SK-N-SH (cell line): ENCODE measurements around the gene SLC35F4. TPM values are rescaled to one million over a fixed set of nuclear protein-coding genes. Genes with fewer than 3 reads are reported as not detected.

Experiments
- CTCF ChIA-PET: fragments of 300-600, 350-600 bp; formaldehyde crosslinking; extraction: SDS; loops from one replicate; lab custom pipeline; 2021; lab: Yijun Ruan, JAX
- POLR2A ChIA-PET: fragments of 350-600 bp; sonication (Branson Sonifier 250); formaldehyde crosslinking; extraction: SDS; loops from one replicate; lab custom pipeline; 2020; ENCODE audit warnings: antibody characterized with exemption, inconsistent platforms; lab: Yijun Ruan, JAX
- DNase-seq: peaks from one replicate; pipeline ENCODE4 v3.0.0; 2012
- H2AFZ ChIP-seq: fragments of 200-600 bp; sonication (generic); 2 replicates; pipeline ENCODE4 v1.8.1; 2016; ENCODE audit warnings: antibody characterized with exemption, mild to moderate bottlenecking, low read depth
- H3F3A ChIP-seq: fragments of 200-600 bp; sonication (generic); replicated peaks from 2 replicates; pipeline ENCODE3; 2016; ENCODE audit warnings: antibody characterized with exemption, mild to moderate bottlenecking; ENCODE audit not compliant: insufficient read depth
- H3K27ac ChIP-seq, 2 experiments: fragments of 200-500 bp in 1 of 2; fragments of 200-600 bp in 1 of 2; sonication (Bioruptor generic) in 1 of 2; sonication (generic), shearing (Covaris generic) in 1 of 2; 2 replicates each; pipeline versions ENCODE4 v1.5.1 to v1.6.1; 2014 to 2016; ENCODE audit warnings: low read depth in 2 of 2, inconsistent platforms in 1 of 2, low read length in 1 of 2, mild to moderate bottlenecking in 1 of 2, mixed read lengths in 1 of 2
- H3K27me3 ChIP-seq: fragments of 200-600 bp; sonication (generic), shearing (Covaris generic); 2 replicates; pipeline ENCODE4 v1.6.1; 2016; ENCODE audit warnings: mixed run types; ENCODE audit not compliant: insufficient read depth
- H3K36me3 ChIP-seq, 2 experiments: fragments of 200-500 bp in 1 of 2; fragments of 200-600 bp in 1 of 2; sonication (Bioruptor generic) in 1 of 2; sonication (generic) in 1 of 2; replicated peaks in 1 of 2; 2 replicates each; pipeline versions ENCODE3 to v1.5.1; 2014 to 2016; ENCODE audit warnings: low read length in 1 of 2, mild to moderate bottlenecking in 1 of 2; ENCODE audit not compliant: insufficient read depth in 2 of 2, control insufficient read depth in 1 of 2
- H3K4me1 ChIP-seq, 2 experiments: fragments of 200-500 bp in 1 of 2; fragments of 200-600 bp in 1 of 2; sonication (Bioruptor generic) in 1 of 2; sonication (generic), shearing (Covaris generic) in 1 of 2; 2 replicates each; pipeline versions ENCODE4 v1.5.1 to v1.6.1; 2014 to 2016; ENCODE audit warnings: low read depth in 1 of 2, low read length in 1 of 2, mixed run types in 1 of 2; ENCODE audit not compliant: insufficient read depth in 2 of 2, control insufficient read depth in 1 of 2
- H3K4me2 ChIP-seq: fragments of 200-600 bp; sonication (generic), shearing (Covaris generic); 2 replicates; pipeline ENCODE4 v1.6.1; 2017; ENCODE audit warnings: mixed run types
- H3K4me3 ChIP-seq, 2 experiments: fragments of 200-500 bp in 1 of 2; fragments of 200-600 bp in 1 of 2; sonication (Bioruptor generic) in 1 of 2; sonication (generic), shearing (Covaris generic) in 1 of 2; 2 replicates each; pipeline versions ENCODE4 v1.5.1 to v1.8.1; 2014 to 2016; ENCODE audit warnings: low read depth in 2 of 2, inconsistent platforms in 1 of 2, low read length in 1 of 2, mild to moderate bottlenecking in 1 of 2, mixed read lengths in 1 of 2, moderate library complexity in 1 of 2
- H3K79me2 ChIP-seq: fragments of 200-600 bp; sonication (generic); 2 replicates; pipeline ENCODE4 v1.8.1; 2017; ENCODE audit warnings: mild to moderate bottlenecking; ENCODE audit not compliant: insufficient read depth
- H3K9ac ChIP-seq: fragments of 200-600 bp; sonication (generic); 2 replicates; pipeline ENCODE4 v1.6.1; 2017; ENCODE audit warnings: mixed run types
- H3K9me2 ChIP-seq: fragments of 200-600 bp; sonication (generic); 2 replicates; pipeline ENCODE4 v1.6.1; 2017; ENCODE audit warnings: mixed run types
- H3K9me3 ChIP-seq: fragments of 200-600 bp; sonication (generic); 2 replicates; pipeline ENCODE4 v1.6.1; 2017; ENCODE audit warnings: mixed run types, mild to moderate bottlenecking, moderate library complexity
- H4K20me1 ChIP-seq: fragments of 200-600 bp; sonication (generic); 2 replicates; pipeline ENCODE4 v1.6.1; 2017; ENCODE audit warnings: mild to moderate bottlenecking, mixed run types; ENCODE audit not compliant: insufficient read depth
- CHD2 ChIP-seq: fragments of 150-350 bp; IDR thresholded peaks from 2 replicates; pipeline ENCODE4 v1.6.1; 2018; ENCODE audit warnings: low read length; ENCODE audit not compliant: partially characterized antibody
- EZH2phosphoT487 ChIP-seq: fragments of 200-600 bp; sonication (generic); IDR thresholded peaks from 2 replicates; pipeline ENCODE4 v1.6.1; 2017; ENCODE audit warnings: low read depth, mixed run types, mild to moderate bottlenecking, antibody characterized with exemption, moderate library complexity, borderline replicate concordance
- FOSL2 ChIP-seq: IDR thresholded peaks from 2 replicates; pipeline ENCODE4 v1.4.0; 2012; ENCODE audit warnings: low read depth, mild to moderate bottlenecking, moderate library complexity, borderline replicate concordance
- GABPA ChIP-seq: IDR thresholded peaks from 2 replicates; pipeline ENCODE4 v1.4.0; 2012; ENCODE audit warnings: low read depth, mild to moderate bottlenecking
- NFIC ChIP-seq: IDR thresholded peaks from 2 replicates; pipeline ENCODE4 v1.4.0; 2012; ENCODE audit warnings: borderline replicate concordance
- NRF1 ChIP-seq: IDR thresholded peaks from 2 replicates; pipeline ENCODE4 v1.6.1; 2012; ENCODE audit warnings: low read depth, mild to moderate bottlenecking, low read length
- RCOR1 ChIP-seq: fragments of 150-350 bp; IDR thresholded peaks from 2 replicates; pipeline ENCODE4 v1.6.1; 2017; ENCODE audit warnings: antibody characterized with exemption, low read length
- RFX5 ChIP-seq: IDR thresholded peaks from 2 replicates; pipeline ENCODE4 v1.6.1; 2012; ENCODE audit warnings: mild to moderate bottlenecking, improper control_type of control experiment, low read length
- SIN3A ChIP-seq: IDR thresholded peaks from 2 replicates; pipeline ENCODE4 v1.6.1; 2012; ENCODE audit warnings: low read depth, mild to moderate bottlenecking, low read length, moderate library complexity, borderline replicate concordance
- SMC3 ChIP-seq: IDR thresholded peaks from 2 replicates; pipeline ENCODE4 v1.6.1; 2012; ENCODE audit warnings: low read depth, low read length, improper control_type of control experiment
- polyA plus RNA-seq, 3 experiments: library from polyadenylated mRNA; depleted of rRNA; stranded (reverse); fragments of >200 nt; gene quantifications; 2 replicates each; pipeline ENCODE4 v1.2.3, GENCODE V29; 2012
- TF ChIP-seq, protein P1 (sequence below): fragments of 200-600 bp; sonication (generic); IDR thresholded peaks from 2 replicates; pipeline ENCODE4 v1.6.1; 2017; ENCODE audit warnings: antibody characterized with exemption, mild to moderate bottlenecking, moderate library complexity
- TF ChIP-seq, protein P2 (sequence below): IDR thresholded peaks from 2 replicates; pipeline ENCODE4 v1.4.0; 2012; ENCODE audit warnings: low read depth
- TF ChIP-seq, protein P3 (sequence below): fragments of 150-350 bp; IDR thresholded peaks from 2 replicates; pipeline ENCODE4 v1.6.1; 2016; ENCODE audit warnings: mild to moderate bottlenecking, low read depth, low read length
- TF ChIP-seq, protein P4 (sequence below): fragments of 150-350 bp; IDR thresholded peaks from 2 replicates; pipeline ENCODE4 v1.6.1; 2017; ENCODE audit warnings: antibody characterized with exemption, low read length, low read depth, borderline replicate concordance
- TF ChIP-seq, protein P5 (sequence below): IDR thresholded peaks from 2 replicates; pipeline ENCODE4 v1.6.1; 2012; ENCODE audit warnings: mild to moderate bottlenecking, low read depth, low read length, moderate library complexity
- TF ChIP-seq, protein P6 (sequence below): IDR thresholded peaks from 2 replicates; pipeline ENCODE4; 2012

Gene SLC35F4
- polyA plus RNA-seq, 1 of the 3 experiments (the other 2 are of a cell fraction), result not detected

DNA sequence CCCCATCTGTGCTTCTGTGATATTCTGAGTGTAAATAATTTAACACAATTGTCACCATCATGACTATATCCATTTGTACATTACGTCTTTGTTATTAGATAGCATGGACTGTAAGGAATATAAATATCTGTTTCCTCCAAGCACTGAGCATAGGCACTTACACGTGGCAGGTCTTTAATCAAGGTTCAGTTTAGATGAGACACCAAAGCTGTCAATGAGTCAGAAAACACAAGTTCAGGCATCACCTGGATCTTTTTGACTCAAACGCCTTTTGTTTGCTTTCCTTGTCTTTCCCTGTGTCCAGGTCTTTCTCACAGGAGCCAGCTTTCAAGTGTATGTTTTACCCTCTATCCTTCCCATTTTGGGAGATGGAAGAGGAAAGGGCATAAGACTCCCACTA is 209.0 kb downstream of the SLC35F4 start (continued):
- TF ChIP-seq, protein P1, sequence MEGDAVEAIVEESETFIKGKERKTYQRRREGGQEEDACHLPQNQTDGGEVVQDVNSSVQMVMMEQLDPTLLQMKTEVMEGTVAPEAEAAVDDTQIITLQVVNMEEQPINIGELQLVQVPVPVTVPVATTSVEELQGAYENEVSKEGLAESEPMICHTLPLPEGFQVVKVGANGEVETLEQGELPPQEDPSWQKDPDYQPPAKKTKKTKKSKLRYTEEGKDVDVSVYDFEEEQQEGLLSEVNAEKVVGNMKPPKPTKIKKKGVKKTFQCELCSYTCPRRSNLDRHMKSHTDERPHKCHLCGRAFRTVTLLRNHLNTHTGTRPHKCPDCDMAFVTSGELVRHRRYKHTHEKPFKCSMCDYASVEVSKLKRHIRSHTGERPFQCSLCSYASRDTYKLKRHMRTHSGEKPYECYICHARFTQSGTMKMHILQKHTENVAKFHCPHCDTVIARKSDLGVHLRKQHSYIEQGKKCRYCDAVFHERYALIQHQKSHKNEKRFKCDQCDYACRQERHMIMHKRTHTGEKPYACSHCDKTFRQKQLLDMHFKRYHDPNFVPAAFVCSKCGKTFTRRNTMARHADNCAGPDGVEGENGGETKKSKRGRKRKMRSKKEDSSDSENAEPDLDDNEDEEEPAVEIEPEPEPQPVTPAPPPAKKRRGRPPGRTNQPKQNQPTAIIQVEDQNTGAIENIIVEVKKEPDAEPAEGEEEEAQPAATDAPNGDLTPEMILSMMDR, result no peak
- no peak for TF ChIP-seq RFX5
- no peak for TF ChIP-seq NFIC
- no peak for TF ChIP-seq EZH2phosphoT487
- TF ChIP-seq, protein P2, sequence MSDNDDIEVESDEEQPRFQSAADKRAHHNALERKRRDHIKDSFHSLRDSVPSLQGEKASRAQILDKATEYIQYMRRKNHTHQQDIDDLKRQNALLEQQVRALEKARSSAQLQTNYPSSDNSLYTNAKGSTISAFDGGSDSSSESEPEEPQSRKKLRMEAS, result no peak
- TF ChIP-seq, protein P3, sequence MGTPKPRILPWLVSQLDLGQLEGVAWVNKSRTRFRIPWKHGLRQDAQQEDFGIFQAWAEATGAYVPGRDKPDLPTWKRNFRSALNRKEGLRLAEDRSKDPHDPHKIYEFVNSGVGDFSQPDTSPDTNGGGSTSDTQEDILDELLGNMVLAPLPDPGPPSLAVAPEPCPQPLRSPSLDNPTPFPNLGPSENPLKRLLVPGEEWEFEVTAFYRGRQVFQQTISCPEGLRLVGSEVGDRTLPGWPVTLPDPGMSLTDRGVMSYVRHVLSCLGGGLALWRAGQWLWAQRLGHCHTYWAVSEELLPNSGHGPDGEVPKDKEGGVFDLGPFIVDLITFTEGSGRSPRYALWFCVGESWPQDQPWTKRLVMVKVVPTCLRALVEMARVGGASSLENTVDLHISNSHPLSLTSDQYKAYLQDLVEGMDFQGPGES, result no peak

DNA sequence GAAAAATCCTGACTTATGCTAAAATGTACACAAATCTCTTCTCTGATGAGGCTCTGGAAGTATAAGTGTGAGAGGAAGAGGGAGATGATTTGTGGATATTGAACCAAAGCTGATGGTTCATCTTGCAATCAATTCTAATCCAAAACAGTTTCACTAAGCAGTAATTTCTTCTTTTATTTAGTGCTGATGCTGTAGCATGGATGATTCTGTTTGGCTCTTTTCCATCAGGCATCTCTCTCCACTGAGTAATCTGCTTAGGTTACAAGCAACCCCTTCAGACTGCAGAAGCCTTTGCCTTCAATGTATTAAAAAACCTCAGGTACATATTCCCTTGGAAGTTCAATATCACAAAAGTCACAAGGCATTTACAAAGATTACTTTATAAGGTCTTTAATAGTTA is 213.1 kb downstream of the SLC35F4 start:
- no peak overlapping the region for H2AFZ ChIP-seq
- ChIA-PET POLR2A (no interaction called here), CTCF (no interaction called here)
- no peaks in the 10 kb centered on the region for H3K79me2 ChIP-seq
- H3K9me3 ChIP-seq, result no peaks in the 10 kb centered on the region
- H3K9me2 ChIP-seq, result no peaks in the 10 kb centered on the region
- no peak overlapping the region for H3K4me3 ChIP-seq
- no peaks in the 10 kb centered on the region for H3K27me3 ChIP-seq
- H3K36me3 ChIP-seq, result no peaks in the 10 kb centered on the region
- no peak overlapping the region for H3K4me2 ChIP-seq
- no peaks in the 10 kb centered on the region for H3F3A ChIP-seq
- DNase-seq, result no peak
- TF ChIP-seq SMC3 (no peak), NRF1 (no peak), FOSL2 (no peak), CHD2 (no peak), GABPA (no peak), RCOR1 (no peak), SIN3A (no peak), EZH2phosphoT487 (no peak)
- TF ChIP-seq, protein P2, result no peak
- TF ChIP-seq, protein P4, sequence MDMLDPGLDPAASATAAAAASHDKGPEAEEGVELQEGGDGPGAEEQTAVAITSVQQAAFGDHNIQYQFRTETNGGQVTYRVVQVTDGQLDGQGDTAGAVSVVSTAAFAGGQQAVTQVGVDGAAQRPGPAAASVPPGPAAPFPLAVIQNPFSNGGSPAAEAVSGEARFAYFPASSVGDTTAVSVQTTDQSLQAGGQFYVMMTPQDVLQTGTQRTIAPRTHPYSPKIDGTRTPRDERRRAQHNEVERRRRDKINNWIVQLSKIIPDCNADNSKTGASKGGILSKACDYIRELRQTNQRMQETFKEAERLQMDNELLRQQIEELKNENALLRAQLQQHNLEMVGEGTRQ, result no peak
- TF ChIP-seq, protein P5, sequence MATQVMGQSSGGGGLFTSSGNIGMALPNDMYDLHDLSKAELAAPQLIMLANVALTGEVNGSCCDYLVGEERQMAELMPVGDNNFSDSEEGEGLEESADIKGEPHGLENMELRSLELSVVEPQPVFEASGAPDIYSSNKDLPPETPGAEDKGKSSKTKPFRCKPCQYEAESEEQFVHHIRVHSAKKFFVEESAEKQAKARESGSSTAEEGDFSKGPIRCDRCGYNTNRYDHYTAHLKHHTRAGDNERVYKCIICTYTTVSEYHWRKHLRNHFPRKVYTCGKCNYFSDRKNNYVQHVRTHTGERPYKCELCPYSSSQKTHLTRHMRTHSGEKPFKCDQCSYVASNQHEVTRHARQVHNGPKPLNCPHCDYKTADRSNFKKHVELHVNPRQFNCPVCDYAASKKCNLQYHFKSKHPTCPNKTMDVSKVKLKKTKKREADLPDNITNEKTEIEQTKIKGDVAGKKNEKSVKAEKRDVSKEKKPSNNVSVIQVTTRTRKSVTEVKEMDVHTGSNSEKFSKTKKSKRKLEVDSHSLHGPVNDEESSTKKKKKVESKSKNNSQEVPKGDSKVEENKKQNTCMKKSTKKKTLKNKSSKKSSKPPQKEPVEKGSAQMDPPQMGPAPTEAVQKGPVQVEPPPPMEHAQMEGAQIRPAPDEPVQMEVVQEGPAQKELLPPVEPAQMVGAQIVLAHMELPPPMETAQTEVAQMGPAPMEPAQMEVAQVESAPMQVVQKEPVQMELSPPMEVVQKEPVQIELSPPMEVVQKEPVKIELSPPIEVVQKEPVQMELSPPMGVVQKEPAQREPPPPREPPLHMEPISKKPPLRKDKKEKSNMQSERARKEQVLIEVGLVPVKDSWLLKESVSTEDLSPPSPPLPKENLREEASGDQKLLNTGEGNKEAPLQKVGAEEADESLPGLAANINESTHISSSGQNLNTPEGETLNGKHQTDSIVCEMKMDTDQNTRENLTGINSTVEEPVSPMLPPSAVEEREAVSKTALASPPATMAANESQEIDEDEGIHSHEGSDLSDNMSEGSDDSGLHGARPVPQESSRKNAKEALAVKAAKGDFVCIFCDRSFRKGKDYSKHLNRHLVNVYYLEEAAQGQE, result no peak
- TF ChIP-seq, protein P6, sequence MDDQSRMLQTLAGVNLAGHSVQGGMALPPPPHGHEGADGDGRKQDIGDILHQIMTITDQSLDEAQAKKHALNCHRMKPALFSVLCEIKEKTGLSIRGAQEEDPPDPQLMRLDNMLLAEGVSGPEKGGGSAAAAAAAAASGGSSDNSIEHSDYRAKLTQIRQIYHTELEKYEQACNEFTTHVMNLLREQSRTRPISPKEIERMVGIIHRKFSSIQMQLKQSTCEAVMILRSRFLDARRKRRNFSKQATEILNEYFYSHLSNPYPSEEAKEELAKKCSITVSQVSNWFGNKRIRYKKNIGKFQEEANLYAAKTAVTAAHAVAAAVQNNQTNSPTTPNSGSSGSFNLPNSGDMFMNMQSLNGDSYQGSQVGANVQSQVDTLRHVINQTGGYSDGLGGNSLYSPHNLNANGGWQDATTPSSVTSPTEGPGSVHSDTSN, result no peak
- H3K9ac ChIP-seq, result no peak overlapping the region
- no peaks in the 10 kb centered on the region for H4K20me1 ChIP-seq
- H3K4me1 ChIP-seq, result no peaks in the 10 kb centered on the region
- H3K27ac ChIP-seq, result no peak overlapping the region
